IMR-90 (cell line): ENCODE data around the gene SPTBN5.

Source experiments
- CEBPB ChIP-seq: IDR thresholded peaks from 2 replicates; pipeline ENCODE4 v1.6.1; 2012; ENCODE audit warnings: low read depth, low read length, improper control_type of control experiment
- CTCF ChIP-seq: conservative IDR thresholded peaks from 2 replicates; pipeline ENCODE4 v1.5.1; 2012; ENCODE audit warnings: mild to moderate bottlenecking, low read depth, low read length, improper control_type of control experiment
- MAFK ChIP-seq: IDR thresholded peaks from 2 replicates; pipeline ENCODE4 v1.6.1; 2012; ENCODE audit warnings: low read depth, low read length, improper control_type of control experiment
- RAD21 ChIP-seq: IDR thresholded peaks from 2 replicates; pipeline ENCODE4 v1.6.1; 2012; ENCODE audit warnings: low read length, improper control_type of control experiment

- TF ChIP-seq CTCF (0 out of 2 replicates have a peak, but pooled peaks have one; percentile 15), CEBPB (peak; percentile 27; the same call in 1 of the 2 replicates), RAD21 (no peak; the same call in 1 of the 2 replicates), MAFK (no peak)
These were observed 1.1 kb upstream of the SPTBN5 start for GRCh38 chr15:41894791-41895463.
